ENCODE measurements around the gene GPT2. TPM values are rescaled to one million over a fixed set of nuclear protein-coding genes. Genes with fewer than 3 reads are reported as not detected.
A peak's percentile ranks its signal among the peaks of the same experiment; 100 is the strongest.

Gene GPT2
- total and polyA plus RNA-seq, 2 donors (not counting 1 experiment from before 2014, with no cell fraction given) = 5.8 to 16.3 TPM

GRCh38 chr16:46894036-46894672 lies 10.0 kb downstream of the GPT2 start:
- Histone ChIP-seq H3K4me3 (replicated peaks in 1 of 4; ENCODE audit: control extremely low read depth in 1 of 4, insufficient read depth in 1 of 4, low read depth in 3 of 4, low read length in 4 of 4) (no peak overlapping the region), H3K9me3 (ENCODE audit: control insufficient read depth, insufficient read depth, low read depth, low read length) (no peaks in the 10 kb centered on the region), H3K27ac (ENCODE audit: insufficient read depth, low read length) (no peak overlapping the region), H3K9ac (ENCODE audit: insufficient read depth, low read length) (no peak overlapping the region), H3K79me2 (ENCODE audit: control insufficient read depth, insufficient read depth, low read length) (no peaks in the 10 kb centered on the region), H3K4me2 (ENCODE audit: extremely low read depth, insufficient read depth, low read length) (no peak overlapping the region), H3K36me3 (ENCODE audit: control insufficient read depth, insufficient read depth, low read length) (no peaks in the 10 kb centered on the region), H3K4me1 (ENCODE audit: control insufficient read depth, extremely low read depth, insufficient read depth, low read length) (peaks cover 3% of the 10 kb centered on the region), H3K27me3 (ENCODE audit: control insufficient read depth, insufficient read depth, low read length) (no peaks in the 10 kb centered on the region), H2AFZ (ENCODE audit: low read length) (no peak overlapping the region), H4K20me1 (ENCODE audit: control insufficient read depth, extremely low read depth, insufficient read depth, low read length) (no peaks in the 10 kb centered on the region)
- TF ChIP-seq, protein P1, sequence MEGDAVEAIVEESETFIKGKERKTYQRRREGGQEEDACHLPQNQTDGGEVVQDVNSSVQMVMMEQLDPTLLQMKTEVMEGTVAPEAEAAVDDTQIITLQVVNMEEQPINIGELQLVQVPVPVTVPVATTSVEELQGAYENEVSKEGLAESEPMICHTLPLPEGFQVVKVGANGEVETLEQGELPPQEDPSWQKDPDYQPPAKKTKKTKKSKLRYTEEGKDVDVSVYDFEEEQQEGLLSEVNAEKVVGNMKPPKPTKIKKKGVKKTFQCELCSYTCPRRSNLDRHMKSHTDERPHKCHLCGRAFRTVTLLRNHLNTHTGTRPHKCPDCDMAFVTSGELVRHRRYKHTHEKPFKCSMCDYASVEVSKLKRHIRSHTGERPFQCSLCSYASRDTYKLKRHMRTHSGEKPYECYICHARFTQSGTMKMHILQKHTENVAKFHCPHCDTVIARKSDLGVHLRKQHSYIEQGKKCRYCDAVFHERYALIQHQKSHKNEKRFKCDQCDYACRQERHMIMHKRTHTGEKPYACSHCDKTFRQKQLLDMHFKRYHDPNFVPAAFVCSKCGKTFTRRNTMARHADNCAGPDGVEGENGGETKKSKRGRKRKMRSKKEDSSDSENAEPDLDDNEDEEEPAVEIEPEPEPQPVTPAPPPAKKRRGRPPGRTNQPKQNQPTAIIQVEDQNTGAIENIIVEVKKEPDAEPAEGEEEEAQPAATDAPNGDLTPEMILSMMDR (conservative IDR thresholded peaks at IDR 0.05 in 1 of 2, IDR thresholded peaks at IDR 0.05 in 1 of 2; ENCODE audit: low read depth in 1 of 2, low read length in 2 of 2) = no peak
- no peak for TF ChIP-seq EZH2 (IDR thresholded peaks at IDR 0.05; ENCODE audit: low read length, missing control alignments)
- peak; percentile 38 to 42 for DNase-seq (ENCODE audit: low read depth in 2 of 2)

- TF ChIP-seq, protein P1 (conservative IDR thresholded peaks at IDR 0.05 in 1 of 2, IDR thresholded peaks at IDR 0.05 in 1 of 2; ENCODE audit: low read depth in 1 of 2, low read length in 2 of 2) = no peak
- no peak for TF ChIP-seq EZH2 (IDR thresholded peaks at IDR 0.05; ENCODE audit: low read length, missing control alignments)
- Histone ChIP-seq H3K27me3 (ENCODE audit: control insufficient read depth, insufficient read depth, low read length) (no peaks in the 10 kb centered on the region), H3K4me3 (replicated peaks in 1 of 4; ENCODE audit: control extremely low read depth in 1 of 4, insufficient read depth in 1 of 4, low read depth in 3 of 4, low read length in 4 of 4) (no peak overlapping the region)
Observed at GRCh38 chr16:46895399-46896313, 11.5 kb downstream of the GPT2 start.

DNA sequence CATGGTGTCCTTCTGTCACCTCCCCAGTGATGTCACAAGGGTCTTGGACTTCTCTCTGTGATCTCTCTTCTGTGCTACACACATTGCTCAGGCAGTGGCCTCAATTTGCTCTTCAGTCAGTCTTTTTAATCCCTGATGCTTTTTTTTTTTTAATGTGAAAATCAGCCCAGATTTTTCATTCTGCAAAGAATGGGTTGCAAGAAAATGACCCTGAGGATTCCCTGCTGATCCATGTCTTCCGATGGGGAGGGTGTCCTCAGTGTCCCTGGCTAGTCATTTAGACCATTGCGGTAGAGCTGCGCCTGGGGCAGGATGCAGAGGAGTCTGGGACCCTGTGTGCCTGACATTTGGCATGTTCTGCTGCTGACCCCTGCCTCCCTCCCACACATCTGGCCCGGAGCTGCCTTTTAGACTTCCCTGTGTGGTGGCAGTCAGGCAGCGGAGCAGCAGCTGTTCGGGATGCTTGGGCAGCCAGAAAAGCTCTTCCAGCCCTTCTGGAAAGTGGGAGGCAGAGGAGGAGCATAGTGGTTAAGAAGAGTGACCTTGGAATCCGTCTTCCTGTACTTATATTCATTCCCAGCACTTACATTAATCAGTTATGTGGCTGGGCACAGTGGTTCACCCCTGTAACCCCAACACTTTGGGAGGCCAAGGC lies 12.3 kb downstream of the GPT2 start:
- DNase-seq (ENCODE audit: low read depth in 2 of 2) = peak; percentile 40 to 49
- no peaks in the 10 kb centered on the region for H3K79me2 ChIP-seq (ENCODE audit: control insufficient read depth, insufficient read depth, low read length)

More at GRCh38 chr16:46895399-46896313, 11.5 kb downstream of the GPT2 start:
- no peak for DNase-seq (ENCODE audit: low read depth in 2 of 2)
- Histone ChIP-seq H3K36me3 (ENCODE audit: control insufficient read depth, insufficient read depth, low read length) (peaks cover under 1% of the 10 kb centered on the region), H3K9ac (ENCODE audit: insufficient read depth, low read length) (no peak overlapping the region), H3K79me2 (ENCODE audit: control insufficient read depth, insufficient read depth, low read length) (no peaks in the 10 kb centered on the region), H3K9me3 (ENCODE audit: control insufficient read depth, insufficient read depth, low read depth, low read length) (no peaks in the 10 kb centered on the region), H2AFZ (ENCODE audit: low read length) (no peak overlapping the region), H3K4me2 (ENCODE audit: extremely low read depth, insufficient read depth, low read length) (no peak overlapping the region), H3K4me1 (ENCODE audit: control insufficient read depth, extremely low read depth, insufficient read depth, low read length) (peaks cover 6% of the 10 kb centered on the region), H4K20me1 (ENCODE audit: control insufficient read depth, extremely low read depth, insufficient read depth, low read length) (no peaks in the 10 kb centered on the region), H3K27ac (ENCODE audit: insufficient read depth, low read length) (no peak overlapping the region)

More for the DNA sequence above, 12.3 kb downstream of the GPT2 start:
- Histone ChIP-seq H3K4me2 (ENCODE audit: extremely low read depth, insufficient read depth, low read length) (no peak overlapping the region), H3K9ac (ENCODE audit: insufficient read depth, low read length) (no peak overlapping the region), H2AFZ (ENCODE audit: low read length) (no peak overlapping the region), H3K27ac (ENCODE audit: insufficient read depth, low read length) (no peak overlapping the region), H3K36me3 (ENCODE audit: control insufficient read depth, insufficient read depth, low read length) (peaks cover 1% of the 10 kb centered on the region), H4K20me1 (ENCODE audit: control insufficient read depth, extremely low read depth, insufficient read depth, low read length) (no peaks in the 10 kb centered on the region), H3K4me1 (ENCODE audit: control insufficient read depth, extremely low read depth, insufficient read depth, low read length) (peaks cover 6% of the 10 kb centered on the region), H3K27me3 (ENCODE audit: control insufficient read depth, insufficient read depth, low read length) (no peaks in the 10 kb centered on the region), H3K9me3 (ENCODE audit: control insufficient read depth, insufficient read depth, low read depth, low read length) (no peaks in the 10 kb centered on the region), H3K4me3 (replicated peaks in 1 of 4; ENCODE audit: control extremely low read depth in 1 of 4, insufficient read depth in 1 of 4, low read depth in 3 of 4, low read length in 4 of 4) (no peak overlapping the region)
- TF ChIP-seq, protein P1 (conservative IDR thresholded peaks at IDR 0.05 in 1 of 2, IDR thresholded peaks at IDR 0.05 in 1 of 2; ENCODE audit: low read depth in 1 of 2, low read length in 2 of 2) = no peak
- TF ChIP-seq EZH2 (IDR thresholded peaks at IDR 0.05; ENCODE audit: low read length, missing control alignments) = no peak

All from fibroblast of lung (primary cell).